Activated T-helper 17 cell treated with anti-CD3 and anti-CD28 coated beads, Interleukin-2, amount 50 U/mL, for 72 hours (primary cell): Measurements from ENCODE around the gene FJX1. TPM values are rescaled to one million over a fixed set of nuclear protein-coding genes. Genes with fewer than 3 reads are reported as not detected.
"Not testable (repeated sequence)": the region's sequence is repeated elsewhere in the genome, so short reads cannot be mapped to it uniquely, and the experiment has no call there.

Experiments used
- ATAC-seq: fragments of 150-1000 bp; cut with Tn5 transposase; replicated peaks from 2 replicates; pipeline ENCODE4 v1.10.0; 2021; ENCODE audit warnings: mild to moderate bottlenecking, moderate library complexity
- H3K27ac Mint-ChIP-seq: one replicate; pipeline ENCODE4 v1.8.0; 2022; ENCODE audit warnings: mixed read lengths
- H3K27me3 Mint-ChIP-seq: one replicate; pipeline ENCODE4 v1.8.0; 2022; ENCODE audit warnings: mixed read lengths
- H3K36me3 Mint-ChIP-seq: one replicate; pipeline ENCODE4 v1.8.0; 2022; ENCODE audit warnings: low read depth, mild to moderate bottlenecking, mixed read lengths
- H3K4me1 Mint-ChIP-seq: one replicate; pipeline ENCODE4 v1.8.0; 2022; ENCODE audit warnings: mixed read lengths
- H3K4me3 Mint-ChIP-seq: one replicate; pipeline ENCODE4 v1.8.0; 2022; ENCODE audit warnings: mild to moderate bottlenecking, mixed read lengths
- H3K9me3 Mint-ChIP-seq: one replicate; pipeline ENCODE4 v1.8.0; 2022; ENCODE audit warnings: mixed read lengths
- total RNA-seq, 2 donors: library from RNA; stranded (reverse); gene quantifications; one replicate each; pipeline ENCODE4 v1.2.3, GENCODE V29; 2022

Gene FJX1
- total RNA-seq, 2 donors from 2014 or later, result 0.21 to 0.48 TPM

GRCh38 chr11:35633827-35634423, 15.7 kb downstream of the FJX1 start:
- Mint-ChIP-seq H3K27me3 (peaks cover 50% of the 10 kb centered on the region), H3K4me1 (no peaks in the 10 kb centered on the region), H3K9me3 (no peaks in the 10 kb centered on the region), H3K4me3 (no peak overlapping the region), H3K36me3 (no peaks in the 10 kb centered on the region), H3K27ac (no peak overlapping the region)
- no peak for ATAC-seq

- Mint-ChIP-seq H3K9me3 (no peaks in the 10 kb centered on the region), H3K27me3 (peaks cover 36% of the 10 kb centered on the region), H3K27ac (no peak overlapping the region), H3K4me3 (no peak overlapping the region), H3K36me3 (no peaks in the 10 kb centered on the region), H3K4me1 (no peaks in the 10 kb centered on the region)
- no peak for ATAC-seq
Measured at GRCh38 chr11:35635933-35636332, 17.7 kb downstream of the FJX1 start.

- no peak for ATAC-seq
- H3K36me3 Mint-ChIP-seq, result no peaks in the 10 kb centered on the region
- peaks cover 28% of the 10 kb centered on the region for H3K27me3 Mint-ChIP-seq
- no peaks in the 10 kb centered on the region for H3K4me1 Mint-ChIP-seq
- no peak overlapping the region for H3K27ac Mint-ChIP-seq
- no peak overlapping the region for H3K4me3 Mint-ChIP-seq
- no peaks in the 10 kb centered on the region for H3K9me3 Mint-ChIP-seq
Measured at GRCh38 chr11:35639591-35640179, 21.4 kb downstream of the FJX1 start.

- H3K4me1 Mint-ChIP-seq, result no peaks in the 10 kb centered on the region
- no peaks in the 10 kb centered on the region for H3K9me3 Mint-ChIP-seq
- peaks cover 18% of the 10 kb centered on the region for H3K27me3 Mint-ChIP-seq
- H3K36me3 Mint-ChIP-seq, result no peaks in the 10 kb centered on the region
- no peak for ATAC-seq
- H3K4me3 Mint-ChIP-seq, result no peak overlapping the region
- no peak overlapping the region for H3K27ac Mint-ChIP-seq
Measured at GRCh38 chr11:35641171-35641897, 23.1 kb downstream of the FJX1 start.

- H3K27ac Mint-ChIP-seq, result no peak overlapping the region
- ATAC-seq, result no peak
- H3K9me3 Mint-ChIP-seq, result no peaks in the 10 kb centered on the region
- H3K4me1 Mint-ChIP-seq, result no peaks in the 10 kb centered on the region
- no peaks in the 10 kb centered on the region for H3K36me3 Mint-ChIP-seq
- no peak overlapping the region for H3K4me3 Mint-ChIP-seq
- H3K27me3 Mint-ChIP-seq, result peaks cover 14% of the 10 kb centered on the region
Measured at GRCh38 chr11:35641964-35642363, 23.7 kb downstream of the FJX1 start.

GRCh38 chr11:35647421-35648093, 29.3 kb downstream of the FJX1 start:
- no peaks in the 10 kb centered on the region for H3K36me3 Mint-ChIP-seq

GRCh38 chr11:35650006-35650405, 31.7 kb downstream of the FJX1 start:
- Mint-ChIP-seq H3K9me3 (no peaks in the 10 kb centered on the region), H3K36me3 (no peaks in the 10 kb centered on the region), H3K27me3 (peaks cover 30% of the 10 kb centered on the region), H3K4me3 (no peak overlapping the region), H3K27ac (no peak overlapping the region), H3K4me1 (peaks cover 3% of the 10 kb centered on the region)
- ATAC-seq, result peak; percentile 85

More at GRCh38 chr11:35647421-35648093, 29.3 kb downstream of the FJX1 start:
- H3K4me3 Mint-ChIP-seq, result no peak overlapping the region
- peaks cover 23% of the 10 kb centered on the region for H3K27me3 Mint-ChIP-seq
- no peaks in the 10 kb centered on the region for H3K9me3 Mint-ChIP-seq
- no peak for ATAC-seq
- peaks cover 3% of the 10 kb centered on the region for H3K4me1 Mint-ChIP-seq
- H3K27ac Mint-ChIP-seq, result no peak overlapping the region

GRCh38 chr11:35650467-35650866, 32.2 kb downstream of the FJX1 start:
- H3K4me1 Mint-ChIP-seq, result peaks cover 3% of the 10 kb centered on the region
- H3K9me3 Mint-ChIP-seq, result no peaks in the 10 kb centered on the region
- no peaks in the 10 kb centered on the region for H3K36me3 Mint-ChIP-seq
- no peak overlapping the region for H3K4me3 Mint-ChIP-seq
- peak; percentile 5 for ATAC-seq
- H3K27ac Mint-ChIP-seq, result no peak overlapping the region
- peaks cover 35% of the 10 kb centered on the region for H3K27me3 Mint-ChIP-seq

- peaks cover 36% of the 10 kb centered on the region for H3K27me3 Mint-ChIP-seq
- ATAC-seq, result no peak
- no peak overlapping the region for H3K4me3 Mint-ChIP-seq
- H3K27ac Mint-ChIP-seq, result no peak overlapping the region
- peaks cover 3% of the 10 kb centered on the region for H3K4me1 Mint-ChIP-seq
- H3K9me3 Mint-ChIP-seq, result no peaks in the 10 kb centered on the region
- H3K36me3 Mint-ChIP-seq, result no peaks in the 10 kb centered on the region
Measured at GRCh38 chr11:35651263-35651662, 33.0 kb downstream of the FJX1 start.

GRCh38 chr11:35652786-35653185, 34.5 kb downstream of the FJX1 start:
- not testable (repeated sequence) for H3K9me3 Mint-ChIP-seq, H3K36me3 Mint-ChIP-seq, ATAC-seq, H3K4me3 Mint-ChIP-seq, H3K4me1 Mint-ChIP-seq, H3K27ac Mint-ChIP-seq
- peaks cover 42% of the 10 kb centered on the region for H3K27me3 Mint-ChIP-seq

- Mint-ChIP-seq H3K27me3 (peaks cover 45% of the 10 kb centered on the region), H3K9me3 (no peaks in the 10 kb centered on the region), H3K4me3 (no peak overlapping the region), H3K27ac (no peak overlapping the region), H3K4me1 (peaks cover 3% of the 10 kb centered on the region), H3K36me3 (no peaks in the 10 kb centered on the region)
- ATAC-seq, result no peak
Measured at GRCh38 chr11:35654711-35655110, 36.5 kb downstream of the FJX1 start.

- Mint-ChIP-seq H3K27me3 (peaks cover 45% of the 10 kb centered on the region), H3K4me1 (peaks cover 3% of the 10 kb centered on the region), H3K27ac (no peak overlapping the region), H3K4me3 (no peak overlapping the region), H3K9me3 (no peaks in the 10 kb centered on the region), H3K36me3 (no peaks in the 10 kb centered on the region)
- no peak for ATAC-seq
Measured at GRCh38 chr11:35655254-35655653, 37.0 kb downstream of the FJX1 start.

- Mint-ChIP-seq H3K9me3 (no peaks in the 10 kb centered on the region), H3K36me3 (no peaks in the 10 kb centered on the region), H3K27me3 (peaks cover 40% of the 10 kb centered on the region), H3K4me1 (no peaks in the 10 kb centered on the region), H3K27ac (no peak overlapping the region), H3K4me3 (no peak overlapping the region)
- ATAC-seq, result no peak
Measured at GRCh38 chr11:35655856-35656255, 37.6 kb downstream of the FJX1 start.

GRCh38 chr11:35658020-35658948, 40.0 kb downstream of the FJX1 start:
- Mint-ChIP-seq H3K4me1 (peaks cover 10% of the 10 kb centered on the region), H3K27ac (no peak overlapping the region), H3K4me3 (no peak overlapping the region), H3K9me3 (peaks cover 3% of the 10 kb centered on the region), H3K27me3 (peaks cover 33% of the 10 kb centered on the region), H3K36me3 (peaks cover 11% of the 10 kb centered on the region)
- ATAC-seq, result no peak
